ENCODE measurements around the gene PATJ.
"Not testable (repeated sequence)": the region's sequence is repeated elsewhere in the genome, so short reads cannot be mapped to it uniquely, and the experiment has no call there.

PATJ gene

DNA sequence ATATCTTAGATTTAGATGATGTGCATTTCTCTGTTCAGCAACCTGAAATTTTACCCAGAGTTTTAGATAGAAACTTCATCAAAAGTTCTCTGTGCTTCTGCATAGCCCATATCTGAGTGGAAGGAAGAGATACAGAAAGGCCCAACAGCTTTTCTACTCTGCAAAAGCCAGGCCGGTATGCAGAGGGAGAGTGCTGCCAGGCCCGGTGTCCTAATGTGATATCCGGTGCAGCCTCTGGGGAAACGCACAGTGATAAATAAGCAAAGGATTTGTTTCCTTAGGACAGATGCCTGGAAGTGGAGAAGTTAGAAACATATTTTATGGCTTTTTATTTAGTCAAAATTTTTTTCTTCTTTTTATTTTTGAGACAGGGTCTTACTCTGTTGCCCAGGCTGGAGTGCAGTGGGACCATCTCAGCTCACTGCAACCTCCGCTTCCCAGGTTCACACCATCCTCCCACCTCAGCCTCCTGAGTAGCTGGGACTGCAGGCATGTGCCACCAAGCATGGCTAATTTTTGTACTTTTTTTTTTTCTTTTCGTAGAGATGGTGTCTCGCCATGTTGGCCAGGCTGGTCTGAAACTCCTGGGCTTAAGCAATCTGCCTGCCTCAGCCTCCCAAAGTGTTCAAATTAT, 145.8 kb downstream of the PATJ start:
- DNase-seq, result peak; percentile 24

DNA sequence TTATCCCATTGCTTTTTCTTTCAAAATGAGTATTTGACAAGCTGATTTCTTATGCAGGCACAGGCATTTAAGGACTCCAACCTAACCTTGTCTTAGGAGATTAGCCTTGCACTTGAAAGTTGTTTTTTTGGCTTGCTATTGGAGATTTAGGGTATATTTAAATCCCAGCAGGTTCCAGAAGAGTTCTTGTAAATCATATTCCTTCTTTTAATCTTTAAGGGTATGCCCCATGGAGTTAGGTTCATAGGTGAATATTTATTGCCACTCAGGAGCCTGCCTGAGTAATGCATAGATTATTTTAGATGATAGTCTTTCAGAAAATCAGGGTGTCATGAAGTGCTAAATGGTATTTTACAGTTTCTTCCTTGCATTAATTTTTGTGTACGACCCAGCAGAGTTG, 146.5 kb downstream of the PATJ start:
- no peak for DNase-seq

DNA sequence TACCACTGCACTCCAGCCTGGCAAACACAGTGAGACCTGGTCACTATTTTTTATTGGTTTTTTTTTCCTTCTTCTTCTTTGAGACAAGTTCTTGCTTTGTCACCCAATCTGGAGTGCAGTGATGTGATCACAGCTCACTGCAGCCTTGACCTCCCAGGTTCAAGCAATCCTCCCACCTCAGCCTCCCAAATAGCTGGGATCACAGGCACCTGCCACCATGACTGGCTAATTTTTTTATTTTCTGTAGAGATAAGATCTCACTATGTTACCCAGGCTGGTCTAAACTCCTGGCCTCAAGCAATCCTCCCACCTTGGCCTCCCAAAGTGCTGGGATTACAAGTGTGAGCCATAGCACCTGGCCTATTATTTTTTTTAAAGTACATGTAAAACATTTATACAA, 148.2 kb downstream of the PATJ start:
- not testable (repeated sequence) for DNase-seq

DNA sequence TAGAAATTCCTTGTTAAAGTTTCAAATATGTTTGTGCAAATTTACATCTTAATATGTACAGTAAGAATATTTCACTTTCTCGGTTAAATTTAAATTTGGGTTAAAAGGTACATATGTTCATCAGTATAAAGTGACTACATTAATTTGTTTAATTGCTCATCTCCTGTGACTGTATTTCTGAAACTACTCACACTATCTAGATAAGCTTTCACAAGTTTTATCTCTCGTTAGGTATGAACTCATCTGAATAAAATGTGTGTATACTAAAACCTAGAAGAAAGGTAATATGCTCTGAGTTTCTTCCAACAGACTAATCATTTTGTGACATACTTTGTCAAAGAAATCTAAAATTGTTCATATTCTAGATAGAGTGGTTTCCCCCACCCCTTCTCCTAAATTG, 150.7 kb downstream of the PATJ start:
- DNase-seq, result no peak

DNA sequence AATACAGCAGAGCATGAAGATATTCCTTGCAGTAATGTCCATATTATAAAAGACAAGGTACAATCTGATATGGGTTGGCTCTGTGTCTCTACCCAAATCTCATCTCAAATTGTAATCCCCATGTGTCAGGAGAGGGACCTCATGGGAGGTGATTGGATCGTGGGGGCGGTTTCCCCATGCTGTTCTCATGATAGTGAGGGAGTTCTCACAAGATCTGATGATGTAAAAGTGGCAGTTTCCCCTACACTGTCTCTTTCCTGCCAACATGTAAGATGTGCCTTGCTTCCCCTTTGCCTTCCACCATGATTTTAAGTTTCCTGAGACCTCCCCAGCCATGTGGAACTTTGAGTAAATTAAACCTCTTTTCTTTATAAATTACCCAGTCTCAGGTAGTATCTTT, 152.0 kb downstream of the PATJ start:
- not testable (repeated sequence) for DNase-seq

DNA sequence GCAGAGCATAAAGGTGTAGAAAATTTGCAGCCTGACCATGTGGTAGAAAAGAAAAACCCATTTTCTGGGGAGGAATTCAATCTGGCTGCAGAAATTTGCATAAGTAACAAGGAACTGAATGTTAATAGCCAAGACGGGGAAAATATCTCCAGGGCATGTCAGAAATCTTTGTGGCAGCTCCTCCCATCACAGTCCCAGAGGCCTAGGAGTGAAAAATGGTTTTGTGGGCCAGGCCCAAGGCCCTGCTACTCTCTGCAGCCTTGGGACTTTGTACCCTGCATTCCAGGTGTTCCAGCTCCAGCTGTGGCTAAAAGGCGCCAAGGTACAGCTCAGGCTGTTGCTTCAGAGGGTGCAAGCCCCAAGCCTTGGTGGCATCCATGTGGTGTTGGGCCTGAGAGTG, 152.9 kb downstream of the PATJ start:
- no peak for DNase-seq

DNA sequence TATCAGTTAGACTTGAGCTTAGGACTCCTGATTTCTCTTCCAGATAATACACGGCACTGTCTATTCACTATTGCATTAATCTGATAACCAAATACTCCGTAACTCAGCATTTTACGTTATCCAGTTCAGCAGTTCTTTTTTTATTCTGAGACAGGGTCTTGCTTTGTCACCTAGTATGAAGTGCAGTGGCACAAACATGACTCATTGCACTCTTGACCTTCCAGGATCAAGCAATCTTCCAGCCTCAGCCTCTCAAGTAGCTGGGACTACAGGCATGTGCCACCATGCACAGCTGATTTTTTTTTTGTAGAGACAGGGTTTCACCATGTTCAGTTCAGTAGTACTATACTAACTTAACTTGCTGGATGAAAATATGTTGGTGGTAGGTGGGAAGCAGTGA, 156.4 kb downstream of the PATJ start:
- DNase-seq, result no peak

DNA sequence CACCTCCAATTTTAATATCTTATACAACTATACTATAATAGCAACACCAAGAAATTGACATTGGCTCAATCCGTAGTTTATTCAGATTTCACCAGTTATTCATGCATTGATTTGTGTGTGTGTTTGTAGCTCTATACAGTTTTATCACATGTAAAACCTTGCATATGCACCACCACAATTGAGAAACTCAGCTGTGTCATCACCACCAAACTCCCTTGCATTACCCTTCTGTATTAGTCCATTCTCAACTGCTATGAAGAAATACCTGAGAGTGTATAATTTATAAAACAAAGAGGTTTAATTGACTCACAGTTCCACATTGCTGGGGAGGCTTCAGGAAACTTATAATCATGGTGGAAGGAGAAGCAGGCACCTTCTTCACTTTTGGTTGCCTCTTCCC, 162.1 kb downstream of the PATJ start:
- no peak for DNase-seq

DNA sequence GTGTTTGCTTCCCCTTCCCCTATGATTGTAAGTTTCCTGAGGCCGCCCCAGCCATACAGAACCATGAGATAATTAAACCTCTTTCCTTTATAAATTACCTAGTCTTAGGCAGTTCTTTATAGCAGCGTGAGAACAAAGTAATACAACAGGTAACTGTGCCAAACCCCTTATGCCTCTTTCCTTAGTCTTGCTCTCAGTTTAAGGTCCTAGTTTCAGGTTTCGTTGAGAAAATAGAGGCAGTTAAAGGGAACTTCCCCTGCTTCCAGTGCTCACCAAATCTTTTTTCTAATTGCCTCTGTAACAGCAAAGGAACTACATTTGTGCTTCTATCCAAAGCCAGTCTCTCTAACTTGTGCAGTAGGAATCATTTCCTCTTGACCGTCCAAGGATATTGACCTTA, 164.8 kb downstream of the PATJ start:
- DNase-seq, result no peak

DNA sequence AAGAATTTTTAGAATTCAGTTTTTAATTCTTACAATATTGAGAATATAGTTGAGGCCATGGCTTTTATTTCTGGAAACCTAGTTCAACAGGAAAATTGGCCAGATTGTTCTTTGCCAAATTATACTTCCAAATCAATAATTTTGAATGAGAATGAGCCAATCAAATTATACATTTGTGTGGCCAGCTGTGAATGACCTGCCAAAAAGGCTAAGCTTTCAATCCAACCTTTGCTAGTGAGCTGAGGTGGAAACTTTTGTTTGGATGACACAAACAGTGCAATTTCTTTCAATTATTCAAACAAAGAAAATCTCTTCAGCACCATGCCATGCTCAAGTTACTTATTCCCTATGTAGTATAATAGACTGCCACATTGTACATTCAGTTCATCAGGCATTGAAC, 167.8 kb downstream of the PATJ start:
- no peak for DNase-seq

DNA sequence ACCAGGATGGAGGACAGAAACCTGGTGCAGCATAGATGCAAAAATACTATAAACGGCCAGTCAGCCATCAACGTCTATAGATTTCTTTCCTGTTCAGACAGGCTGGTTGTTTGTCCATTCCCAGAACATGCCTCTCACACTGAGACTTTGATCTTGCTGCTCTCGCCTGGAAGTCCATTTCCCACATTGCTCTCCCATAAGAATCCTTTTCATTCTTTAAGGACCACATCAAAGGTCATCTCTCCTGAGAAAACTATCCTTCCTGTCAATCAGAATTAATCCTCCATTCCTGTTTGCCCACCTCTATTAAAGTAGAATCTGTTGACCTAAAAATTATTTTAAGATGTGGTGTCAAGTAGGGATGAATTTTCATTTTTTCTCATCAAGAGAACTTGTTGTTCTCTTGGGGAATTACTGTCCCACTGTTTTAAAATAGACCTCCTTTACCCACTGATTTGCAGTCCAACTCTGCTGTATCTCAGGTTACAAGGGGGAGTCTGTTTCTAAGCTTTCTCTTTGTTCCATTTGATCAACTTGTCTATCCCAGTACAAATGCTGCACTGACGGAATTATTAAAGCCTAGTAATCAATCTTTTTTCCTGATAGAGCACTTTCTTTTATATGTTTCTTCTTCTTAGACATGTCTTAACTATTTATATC, 172.7 kb downstream of the PATJ start:
- DNase-seq, result no peak

DNA sequence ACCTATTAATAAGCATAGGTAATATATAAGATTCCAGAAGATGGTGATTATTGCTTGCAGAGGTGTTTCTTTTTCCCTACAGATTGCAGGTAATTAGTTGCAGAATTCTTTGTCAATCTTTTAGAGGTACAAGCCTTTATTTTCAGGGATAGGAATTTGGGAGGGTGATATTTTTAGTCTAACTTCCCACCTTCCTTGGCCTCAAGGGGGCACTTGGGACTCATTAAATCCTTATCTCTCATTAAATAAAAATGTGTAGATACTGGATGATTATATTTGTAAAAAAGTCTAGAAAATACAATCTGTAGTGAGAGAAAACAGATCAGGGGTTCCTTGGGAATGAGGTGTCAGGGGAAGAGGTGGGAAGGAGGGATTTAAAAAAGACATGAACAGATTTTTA, 179.2 kb downstream of the PATJ start:
- no peak for DNase-seq

DNA sequence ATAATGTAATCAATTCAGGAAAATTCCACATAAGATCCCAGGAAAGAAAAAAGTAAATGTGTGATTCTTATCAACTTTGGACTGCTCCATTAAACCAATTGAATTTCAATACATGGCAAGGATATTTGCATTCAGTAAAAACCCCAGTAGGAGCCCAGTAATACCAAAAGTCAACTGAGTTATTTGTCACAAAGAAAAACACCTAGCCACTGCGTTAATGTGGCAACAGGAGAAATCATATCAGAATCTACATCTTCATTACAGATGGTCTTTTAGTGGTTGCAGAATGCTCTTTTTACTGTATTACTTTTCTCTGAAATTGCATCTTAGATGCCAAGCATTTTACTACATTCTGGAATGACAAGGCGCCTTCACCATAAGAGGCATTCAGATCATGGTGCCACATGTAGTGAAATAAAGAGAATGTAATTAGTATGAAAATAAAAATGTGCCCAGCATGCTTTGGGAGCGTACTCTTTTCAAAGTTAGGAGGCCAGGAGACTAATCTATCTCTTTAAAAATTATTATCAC, 180.7 kb downstream of the PATJ start:
- no peak for DNase-seq

DNA sequence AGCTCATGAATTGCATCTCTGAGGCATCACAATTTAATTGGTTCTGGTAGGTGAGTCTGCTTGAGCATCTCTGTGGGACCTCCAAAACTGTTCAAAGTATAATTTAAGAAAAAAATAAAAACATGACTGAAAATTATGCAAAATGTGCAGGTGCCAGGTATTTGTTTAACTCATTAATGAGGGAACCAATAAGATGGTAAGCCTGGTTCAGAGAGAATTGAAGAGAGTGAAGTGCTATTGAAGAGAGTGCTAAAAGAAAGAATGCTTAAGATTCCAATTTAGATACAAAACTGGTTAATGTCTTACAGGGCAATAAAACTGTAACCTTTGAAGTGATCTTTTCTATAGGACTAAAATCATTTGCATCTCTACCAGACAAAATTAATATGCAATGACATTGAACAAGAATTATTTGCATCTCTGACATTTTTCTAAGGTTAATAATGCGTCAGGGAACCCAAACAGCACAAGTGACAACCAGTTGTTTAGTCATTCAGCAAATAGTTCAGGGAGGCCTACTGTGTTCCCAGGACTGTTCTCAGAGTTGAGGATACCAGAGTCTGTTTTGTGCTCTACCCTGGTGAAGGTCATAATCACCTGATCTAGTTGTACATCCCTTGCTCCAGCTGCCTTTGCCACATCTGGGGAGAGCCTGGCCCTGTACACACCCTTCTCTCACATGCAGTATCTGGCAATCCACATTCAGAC, 183.5 kb downstream of the PATJ start:
- DNase-seq, result no peak

DNA sequence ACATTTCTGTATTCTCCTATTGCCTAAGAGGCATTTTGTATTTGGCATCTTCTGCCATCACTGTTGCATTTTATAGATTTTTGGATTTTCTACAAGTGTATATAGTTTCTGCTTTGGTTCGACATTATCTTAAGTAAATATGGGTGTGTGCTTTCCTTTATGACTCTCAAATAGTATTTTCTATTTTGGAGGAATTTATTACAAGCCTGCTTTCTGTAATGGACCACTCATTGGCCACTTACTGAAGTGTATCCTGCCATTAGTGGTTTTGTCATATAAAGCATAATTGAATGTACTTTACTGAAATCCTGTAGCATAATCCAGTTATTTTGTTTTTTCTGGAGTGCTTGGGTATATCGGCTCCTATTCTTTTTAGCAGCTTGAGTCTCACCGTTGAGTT, 184.3 kb downstream of the PATJ start:
- DNase-seq, result no peak

DNA sequence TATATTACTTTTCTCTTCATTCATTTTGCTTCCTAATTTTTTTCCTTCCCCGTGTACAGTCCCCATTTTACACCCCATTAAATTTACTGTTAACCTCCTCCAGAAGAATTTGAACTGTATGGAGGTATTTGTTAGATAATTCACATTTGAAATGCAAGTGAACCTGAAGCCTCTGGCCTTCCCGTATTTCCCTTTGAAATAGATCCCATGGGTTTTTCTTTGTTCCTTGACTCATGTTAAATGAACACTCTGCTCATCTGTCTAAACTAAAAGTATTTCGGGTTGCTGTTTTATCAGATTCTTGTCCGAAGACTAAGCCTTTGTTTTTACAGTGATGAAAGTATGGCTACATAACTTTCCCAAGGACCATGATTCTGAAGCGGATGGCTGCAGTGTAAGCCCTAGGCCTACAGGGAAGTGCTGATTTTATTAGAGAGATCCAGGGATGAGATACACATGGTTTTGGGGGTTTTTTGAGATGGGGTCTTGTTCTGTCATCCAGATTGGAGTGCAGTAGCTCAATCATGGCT, 187.9 kb downstream of the PATJ start:
- DNase-seq, result no peak

DNA sequence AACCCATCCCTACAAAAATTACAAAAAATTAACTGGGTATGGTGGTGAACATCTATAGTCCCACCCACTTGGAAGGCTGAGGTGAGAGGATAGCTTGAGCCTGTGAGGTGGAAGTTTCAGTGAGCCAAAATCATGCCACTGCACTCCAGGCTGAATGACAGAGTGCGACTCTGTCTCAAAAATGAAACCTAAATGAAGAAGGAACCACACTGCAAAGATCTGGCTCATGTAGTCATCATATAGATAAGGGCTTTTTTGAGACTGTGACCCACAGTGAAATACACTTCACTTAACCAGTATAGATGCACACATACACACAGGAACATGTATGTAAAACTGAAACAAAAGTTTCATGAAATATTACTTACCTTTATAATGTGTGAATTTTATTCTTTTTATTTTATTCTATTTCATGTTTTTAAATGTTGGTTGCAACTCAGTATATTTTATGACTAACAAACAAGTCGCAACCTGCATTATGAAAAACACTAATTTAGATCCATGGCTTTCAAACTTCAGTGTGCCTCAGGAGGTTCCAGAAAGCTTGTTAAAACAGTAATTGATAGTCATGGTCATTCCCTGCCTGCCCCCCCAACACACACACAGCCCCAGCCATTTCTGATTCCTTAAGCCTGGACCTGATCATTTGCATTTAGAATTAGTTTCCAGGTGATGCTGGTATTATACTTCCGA, 189.5 kb downstream of the PATJ start:
- no peak for DNase-seq

DNA sequence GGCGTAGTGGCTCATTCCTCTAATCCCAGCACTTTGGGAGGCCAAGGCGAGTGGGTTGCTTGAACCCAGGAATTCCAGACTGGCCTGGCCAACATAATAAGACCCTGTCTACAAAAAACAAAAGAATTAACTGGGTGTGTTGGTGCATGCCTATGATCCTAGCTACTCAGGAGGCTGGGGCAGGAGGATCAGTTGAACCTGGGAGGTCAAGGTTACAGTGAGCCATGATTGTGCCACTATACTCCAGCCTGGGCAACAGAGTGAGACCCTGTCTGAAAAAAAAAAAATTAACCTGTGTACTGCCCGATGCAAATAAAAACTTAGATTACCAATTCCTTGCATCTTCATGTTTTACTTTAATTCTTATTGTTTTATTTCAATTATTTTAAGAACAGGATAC, 193.2 kb downstream of the PATJ start:
- no peak for DNase-seq

DNA sequence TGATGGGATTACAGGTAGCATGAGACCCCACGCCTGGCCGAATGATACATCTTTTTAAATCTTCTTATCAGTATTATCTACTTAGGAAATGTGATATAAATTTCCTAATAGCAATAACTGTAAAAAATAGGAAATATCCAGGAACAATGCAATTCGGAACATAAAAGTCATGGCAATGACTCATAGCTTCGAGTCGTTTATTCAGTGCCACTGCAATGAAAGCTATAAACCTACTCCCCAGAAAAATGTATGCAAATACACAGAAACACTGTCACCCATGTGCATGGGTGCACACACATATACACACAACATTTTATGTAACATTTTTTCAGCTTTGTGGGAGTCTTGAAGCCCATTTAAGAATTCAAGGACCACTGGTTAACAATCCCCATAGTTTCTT, 194.6 kb downstream of the PATJ start:
- DNase-seq, result no peak

DNA sequence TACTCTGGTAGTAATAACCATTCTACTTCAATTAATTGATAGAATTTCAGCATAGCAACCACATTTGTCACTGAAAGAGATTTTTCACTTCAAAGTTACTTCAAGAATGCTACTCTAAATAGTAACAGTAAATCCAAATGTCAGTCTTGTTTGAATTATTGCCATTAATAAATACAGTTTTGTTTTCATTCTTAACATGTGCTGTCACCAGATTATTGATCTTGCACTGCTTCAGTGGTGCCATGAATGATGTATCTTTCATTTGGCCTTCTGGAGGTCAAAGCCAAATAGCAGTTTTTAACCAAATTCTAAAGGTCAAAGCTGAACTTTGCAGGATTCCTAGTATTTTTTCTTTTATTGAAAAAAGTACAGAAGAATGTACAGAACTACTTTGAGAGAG, 199.5 kb downstream of the PATJ start:
- DNase-seq, result no peak

DNA sequence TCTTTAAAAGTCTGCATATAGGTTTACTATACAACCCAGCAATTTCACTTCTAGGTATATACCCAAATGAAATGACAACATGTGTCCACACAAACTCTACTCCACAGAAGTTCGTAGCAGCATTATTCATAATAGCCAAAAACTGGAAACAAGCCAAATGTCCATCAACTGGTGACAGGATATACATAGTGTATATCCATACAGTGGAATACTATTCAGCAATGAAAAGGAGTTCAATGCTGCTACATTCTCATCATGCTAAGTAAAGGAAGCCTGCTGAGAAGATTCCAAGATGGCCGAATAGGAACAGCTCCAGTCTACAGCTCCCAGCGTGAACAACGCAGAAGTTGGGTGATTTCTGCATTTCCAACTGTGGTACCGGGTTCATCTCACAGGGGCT, 200.6 kb downstream of the PATJ start:
- no peak for DNase-seq

DNA sequence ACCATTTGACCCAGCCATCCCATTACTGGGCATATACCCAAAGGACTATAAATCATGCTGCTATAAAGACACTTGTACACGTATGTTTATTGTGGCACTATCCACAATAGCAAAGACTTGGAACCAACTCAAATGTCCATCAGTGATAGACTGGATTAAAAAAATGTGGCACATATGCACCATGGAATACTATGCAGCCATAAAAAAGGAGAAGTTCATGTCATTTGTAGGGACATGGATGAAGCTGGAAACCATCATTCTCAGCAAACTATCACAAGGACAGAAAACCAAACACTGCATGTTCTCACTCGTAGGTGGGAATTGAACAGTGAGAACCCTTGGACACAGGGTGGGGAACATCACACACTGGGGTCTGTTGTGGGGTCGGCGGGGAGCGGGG, 206.4 kb downstream of the PATJ start:
- not testable (repeated sequence) for DNase-seq

DNA sequence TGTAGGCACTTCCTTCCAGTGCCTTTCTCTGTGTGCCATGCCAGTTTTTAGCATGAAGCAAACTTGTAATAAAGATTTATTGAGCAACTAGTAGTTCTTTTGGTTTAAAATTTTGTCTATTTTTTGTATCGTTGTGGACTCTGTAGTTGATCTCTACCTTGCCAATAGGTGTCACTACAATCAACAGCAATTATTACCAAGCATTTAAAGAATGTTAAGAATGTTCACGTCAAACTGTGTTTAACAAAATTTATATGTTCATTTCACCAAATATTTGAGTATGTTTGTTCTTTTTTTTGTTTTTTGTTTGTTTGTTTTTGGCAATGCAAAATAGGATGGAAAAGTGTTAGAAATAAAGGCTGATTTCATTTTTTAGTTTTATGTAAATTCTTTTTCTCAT, 208.1 kb downstream of the PATJ start:
- DNase-seq, result no peak

Data from right hindlimb (tissue), 1 donor.